KBM-7 (cell line): Measurements from ENCODE around the gene ELP1.

Experiments used
- DNase-seq: peaks from one replicate; pipeline ENCODE4 v3.0.0-alpha.2; 2015
- in situ Hi-C: fragments of 300-500 bp; cut with MboI; formaldehyde crosslinking; loops from 2 replicates; pipeline ENCODE4 v1.14.3; 2020; ENCODE audit warnings: low sequenced_read_pairs, low pct_unique_long_range_greater_than_20kb, mixed read lengths

The ELP1 gene

DNA sequence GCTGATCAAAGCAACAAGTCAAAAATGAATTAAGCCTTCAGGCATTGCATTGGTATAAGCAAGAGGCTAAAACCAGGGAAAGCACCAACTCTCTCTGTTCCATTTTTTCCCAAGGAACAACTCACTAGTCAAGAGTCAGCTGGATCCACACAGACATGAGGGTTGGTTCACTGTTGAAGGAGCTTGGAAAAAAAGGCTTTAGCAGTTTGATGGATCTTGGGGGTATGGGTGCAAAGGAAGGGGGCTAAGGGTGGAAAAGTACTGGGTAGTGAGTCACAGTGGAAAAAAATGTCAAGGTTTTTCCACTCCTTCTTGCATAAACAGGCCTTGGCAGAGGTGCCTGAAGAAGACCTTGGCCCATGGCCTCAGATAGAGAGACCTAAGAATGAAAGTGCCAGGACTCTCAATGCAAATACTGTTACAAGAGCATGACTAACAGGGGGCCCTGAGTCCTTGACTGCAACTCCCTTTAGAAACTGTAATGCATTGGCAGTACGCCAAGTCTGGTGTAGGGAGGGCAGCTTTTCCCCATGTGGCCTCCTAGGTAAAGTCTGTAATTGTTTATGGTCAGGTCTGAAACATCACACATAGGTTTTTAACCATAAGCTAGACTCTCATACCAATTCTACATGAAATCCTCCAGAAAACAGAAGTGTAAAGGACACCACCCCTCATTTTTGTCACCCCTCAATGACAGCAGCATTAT lies 48.1 kb downstream of the ELP1 start:
- DNase-seq, result peak; percentile 18
- in situ Hi-C loops, result no loop called here

DNA sequence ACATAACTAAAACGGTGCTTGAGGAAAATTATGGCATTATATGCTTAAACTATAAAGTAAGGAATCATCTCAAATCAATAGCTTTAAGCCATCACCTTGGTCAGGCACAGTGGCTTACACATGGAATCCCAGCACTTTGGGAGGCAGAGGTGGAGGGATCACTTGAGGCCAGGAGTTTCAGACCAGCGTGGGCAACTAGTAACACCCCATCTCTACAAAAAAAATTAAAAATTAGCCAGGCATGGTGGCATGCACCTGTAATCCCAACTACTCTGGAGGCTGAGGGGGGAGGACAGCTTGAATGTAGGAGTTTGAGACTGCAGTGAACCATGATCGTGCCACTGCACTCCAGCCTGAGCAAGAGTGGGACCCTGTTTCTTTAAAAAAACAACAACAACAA lies 49.2 kb downstream of the ELP1 start:
- DNase-seq, result no peak
- in situ Hi-C loops, result no loop called here

DNA sequence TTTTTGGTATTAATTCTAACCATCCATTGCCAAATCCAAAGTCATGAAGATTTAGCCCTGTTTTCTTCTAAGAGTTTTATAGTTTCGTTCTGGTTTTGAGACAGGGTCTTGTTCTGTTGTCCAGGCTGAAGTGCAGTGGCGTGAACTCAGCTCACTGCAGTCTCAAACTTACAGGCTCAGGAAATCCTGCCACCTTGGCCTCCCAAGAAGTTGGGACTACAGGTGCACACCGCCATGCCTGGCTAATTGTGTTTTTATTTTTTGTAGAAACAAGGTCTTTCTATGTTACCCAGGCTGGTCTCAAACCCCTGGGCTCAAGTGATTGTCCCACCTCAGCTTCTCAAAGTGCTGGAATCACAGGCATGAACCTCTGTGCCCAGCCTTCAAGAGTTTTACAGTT lies 50.8 kb downstream of the ELP1 start:
- DNase-seq, result no peak
- in situ Hi-C loops, result no loop called here

DNA sequence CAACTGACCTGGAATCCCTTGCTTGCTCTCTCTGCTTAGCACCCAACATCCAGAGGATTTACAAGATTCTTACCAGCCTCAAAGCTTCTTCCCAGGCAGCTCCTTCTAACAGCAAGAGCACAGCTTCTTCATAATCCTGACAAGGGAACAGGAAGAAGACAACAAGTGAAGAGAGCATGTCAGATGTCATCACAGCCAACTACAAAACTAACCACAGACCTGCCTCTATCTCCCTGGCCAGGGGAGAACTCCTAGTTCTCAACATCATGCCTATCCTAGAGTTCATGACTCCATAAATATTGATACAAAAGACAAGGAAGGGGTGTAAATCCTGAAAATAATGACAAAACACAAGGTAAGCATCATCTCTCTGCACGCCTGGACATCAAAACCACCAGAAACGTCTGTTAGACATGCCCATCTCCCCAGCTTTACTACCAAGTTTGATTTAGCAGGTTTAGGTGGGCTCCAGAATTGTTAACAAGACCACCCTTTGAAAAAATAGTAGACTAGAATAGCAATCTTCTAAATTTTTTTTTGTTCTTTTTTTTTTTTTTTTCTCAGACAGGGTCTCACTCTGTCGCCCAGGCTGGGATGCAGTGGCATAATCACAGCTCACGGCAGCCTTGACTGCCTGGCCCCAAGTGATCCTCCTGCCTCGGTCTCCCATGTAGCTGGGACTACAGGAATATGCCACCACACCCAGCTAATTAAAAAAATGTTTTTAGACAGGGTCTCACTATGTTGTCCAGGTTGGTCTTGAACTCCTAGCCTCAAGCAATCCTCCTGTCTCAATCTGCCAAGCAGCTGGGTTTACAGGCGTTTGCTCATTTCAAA lies 51.7 kb downstream of the ELP1 start:
- no peak for DNase-seq
- in situ Hi-C loops, result no loop called here

DNA sequence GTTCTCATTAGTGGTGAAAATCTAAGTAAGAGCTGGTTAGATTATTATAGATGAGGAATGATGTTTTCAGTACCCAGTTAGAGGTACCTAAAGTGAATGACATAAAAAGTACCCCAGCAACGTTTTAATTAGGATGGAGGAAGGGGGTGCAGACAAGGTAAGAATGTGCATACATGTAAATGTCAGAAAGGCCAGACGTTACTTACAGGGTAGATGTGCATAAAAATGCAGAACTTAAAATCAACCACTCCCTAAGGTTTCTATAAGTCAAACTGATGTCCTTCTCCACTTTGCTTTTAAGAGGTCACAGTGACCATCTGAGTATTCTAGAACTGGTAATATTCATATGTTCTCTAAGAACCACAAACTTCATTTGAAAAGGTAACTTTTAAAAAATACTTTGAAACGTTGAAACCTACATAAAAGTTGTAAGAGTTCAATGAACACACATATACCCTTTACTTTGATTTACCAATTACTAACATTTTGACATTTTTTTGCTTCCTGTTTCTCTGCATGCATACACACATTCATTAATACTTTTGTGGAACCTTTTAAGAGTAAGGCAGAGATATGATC lies 53.1 kb downstream of the ELP1 start:
- in situ Hi-C loops, result no loop called here
- no peak for DNase-seq

DNA sequence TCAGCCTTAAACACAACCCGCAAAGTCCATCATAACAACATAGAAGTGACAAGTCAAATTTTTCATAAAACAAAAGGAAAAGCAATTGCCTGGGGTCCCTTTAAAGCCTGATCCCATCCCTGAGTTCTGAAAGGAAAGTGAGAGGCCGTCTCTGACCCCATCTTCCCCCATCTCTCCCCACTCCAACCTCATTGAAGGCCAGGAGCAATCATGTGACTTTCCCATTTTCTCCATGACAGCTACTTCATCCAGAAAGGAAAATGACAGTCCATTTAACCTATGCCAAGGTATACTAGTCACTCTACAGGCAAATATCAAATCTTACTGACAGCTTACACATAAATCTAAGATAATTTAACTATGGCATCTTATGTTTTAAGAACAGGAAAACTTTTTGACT lies 56.4 kb downstream of the ELP1 start:
- in situ Hi-C loops, result no loop called here
- DNase-seq, result no peak

DNA sequence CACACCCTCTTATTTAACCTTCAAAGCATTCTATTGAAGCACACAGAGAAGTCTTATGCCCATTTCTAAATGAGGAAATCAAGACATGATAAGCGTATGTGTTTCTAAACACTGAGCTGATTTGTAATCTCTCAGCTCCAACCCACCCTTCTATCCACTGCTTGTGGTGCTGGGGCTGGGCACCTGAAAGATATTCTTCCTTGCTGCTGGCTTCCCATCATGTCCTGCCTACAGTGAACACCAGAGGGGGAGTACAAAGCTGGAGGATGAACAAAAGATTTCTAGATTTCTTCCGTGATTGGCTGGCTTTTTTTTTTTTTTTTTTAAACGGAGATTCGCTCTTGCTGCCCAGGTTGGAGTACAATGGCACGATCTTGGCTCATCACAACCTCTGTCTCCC lies 57.5 kb downstream of the ELP1 start:
- in situ Hi-C loops, result no loop called here
- DNase-seq, result no peak

DNA sequence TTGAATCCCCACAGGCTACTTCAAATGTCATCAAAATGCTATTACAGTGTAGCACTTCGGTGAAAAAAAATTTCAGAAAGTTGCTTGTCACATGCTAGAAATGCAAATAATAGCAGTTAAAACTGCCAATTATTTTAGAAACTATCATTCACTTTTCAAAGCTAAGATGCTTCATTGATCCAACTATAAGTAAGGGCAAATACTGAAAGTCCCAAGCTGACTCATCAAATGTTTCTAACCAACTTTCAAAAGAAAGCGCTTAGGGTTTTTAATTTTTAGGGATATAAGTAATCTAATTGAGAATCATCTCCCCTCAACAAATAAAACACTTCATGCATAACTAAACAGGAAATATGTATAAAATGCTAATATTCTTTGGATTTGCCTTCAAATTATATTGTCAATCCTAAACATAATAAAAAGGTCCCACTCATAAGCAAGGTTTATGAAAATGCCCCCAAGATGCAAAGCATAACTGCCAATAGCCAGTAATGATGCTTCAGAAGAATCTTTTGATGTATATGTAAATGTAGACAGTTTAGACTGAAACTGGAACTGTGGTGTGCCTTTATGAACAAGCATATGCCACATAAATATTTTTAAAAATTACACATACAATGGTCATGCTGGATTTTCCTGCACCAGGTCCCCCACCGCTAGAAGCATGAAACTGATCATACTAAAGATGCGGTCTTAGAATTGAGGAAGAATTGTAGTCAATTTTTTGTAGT lies 59.7 kb downstream of the ELP1 start:
- in situ Hi-C loops, result no loop called here
- no peak for DNase-seq

DNA sequence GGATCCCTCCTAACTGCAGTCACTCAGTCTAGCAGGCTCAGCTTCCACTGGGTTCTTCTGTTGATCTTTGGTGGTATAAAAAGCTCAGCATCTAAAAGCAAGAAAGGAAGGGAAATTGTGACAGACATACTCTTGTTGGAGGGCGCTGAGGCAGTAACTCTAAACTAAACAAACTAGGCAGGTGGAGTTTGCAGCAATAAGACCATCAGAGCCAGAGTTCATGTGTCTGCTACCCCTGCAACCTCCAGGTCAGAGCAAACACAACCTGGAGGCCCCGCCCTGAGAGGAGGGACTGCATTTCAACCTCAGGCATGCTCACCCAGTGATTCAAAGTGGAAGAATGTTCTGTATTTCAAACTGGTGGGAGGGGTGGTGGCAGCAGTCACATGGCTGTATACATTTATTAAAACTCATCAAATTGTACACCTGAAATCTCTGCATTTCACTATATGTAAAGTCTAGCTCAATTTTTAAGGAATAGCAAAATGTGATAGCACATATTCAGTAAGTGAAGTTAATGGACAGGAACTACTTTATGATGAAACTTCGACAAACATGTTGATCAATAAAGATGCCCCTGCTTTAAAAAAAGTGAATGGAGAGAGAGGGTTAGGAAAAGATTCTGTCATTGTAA lies 64.7 kb downstream of the ELP1 start:
- in situ Hi-C loops, result no loop called here

DNA sequence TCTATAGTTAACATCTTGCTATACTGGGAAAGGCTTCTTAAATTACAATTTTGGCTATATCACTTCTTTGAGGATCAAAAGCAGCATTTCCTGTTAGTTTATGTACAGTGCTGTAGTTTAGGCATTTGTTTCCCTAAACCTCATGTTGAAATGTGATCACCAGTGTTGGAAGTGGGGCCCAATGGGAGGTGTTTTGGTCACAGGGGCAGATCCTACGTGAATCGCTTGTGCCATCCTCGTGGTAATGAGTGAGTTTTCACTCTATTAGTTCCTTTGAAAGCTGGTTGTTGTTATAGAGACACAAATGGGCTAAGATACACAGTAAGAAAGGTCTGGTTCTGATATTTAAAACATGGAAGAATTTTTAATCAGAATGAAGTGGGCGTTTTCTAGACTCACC lies 66.1 kb downstream of the ELP1 start:
- no peak for DNase-seq
- in situ Hi-C loops, result no loop called here

More for the DNA sequence above, 64.7 kb downstream of the ELP1 start:
- no peak for DNase-seq

DNA sequence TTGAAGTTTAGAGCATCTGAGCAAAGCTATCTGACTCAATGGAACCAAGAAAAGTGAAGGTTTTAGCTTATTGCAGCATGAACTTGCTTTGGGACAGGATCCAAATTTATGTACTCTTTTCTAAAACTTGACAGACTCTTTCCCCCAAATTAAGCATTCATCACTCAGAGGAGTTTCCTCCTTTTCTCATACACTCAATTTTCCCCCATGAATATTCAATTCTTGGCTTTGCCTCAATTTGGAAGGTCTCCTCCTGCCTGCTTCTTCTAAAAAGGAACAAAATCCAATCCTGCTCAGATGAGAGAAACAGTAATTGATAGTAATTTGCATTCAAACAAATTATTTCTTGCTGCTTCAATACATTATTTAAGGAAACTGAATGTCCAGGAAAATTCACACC lies 66.8 kb downstream of the ELP1 start:
- no peak for DNase-seq
- in situ Hi-C loops, result no loop called here

DNA sequence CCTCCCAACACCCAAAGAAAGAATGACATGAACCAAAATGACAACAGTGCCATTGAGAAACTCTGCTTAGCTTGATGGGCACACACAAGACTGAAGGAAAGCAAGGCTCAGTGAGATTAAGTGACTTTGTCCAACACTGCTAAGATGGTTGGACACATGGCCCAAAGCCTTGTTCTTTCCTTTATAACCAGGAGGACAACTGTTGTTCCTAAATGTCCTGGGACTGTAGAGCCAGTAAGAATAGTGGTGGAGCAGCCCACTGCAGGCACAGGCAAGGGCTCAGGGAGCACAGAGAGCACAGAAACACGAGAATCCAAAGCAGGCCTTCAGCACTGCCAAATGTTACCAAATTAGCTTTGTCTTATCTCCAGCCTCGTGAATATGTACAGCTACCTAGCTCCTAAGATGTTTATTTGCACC lies 67.9 kb downstream of the ELP1 start:
- in situ Hi-C loops, result no loop called here
- no peak for DNase-seq

DNA sequence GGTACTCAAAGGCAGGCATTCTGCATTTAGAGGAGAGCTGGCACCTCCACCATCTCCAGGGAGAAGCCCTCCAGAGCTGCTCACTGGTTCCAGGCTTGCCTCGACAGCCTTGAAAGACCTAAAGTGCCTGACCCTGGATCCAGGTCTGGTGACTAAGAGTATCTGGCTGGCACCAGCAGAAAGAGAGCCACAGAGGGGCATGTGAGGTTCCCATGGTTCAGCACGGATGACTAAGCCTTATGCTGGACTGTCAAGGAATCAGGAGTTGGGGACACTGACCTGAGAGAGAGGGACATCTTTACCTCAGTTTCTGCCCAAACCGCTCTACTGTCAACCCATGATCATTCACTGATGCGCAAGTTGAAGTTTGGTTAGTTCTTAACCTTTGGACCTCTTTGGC lies 68.9 kb downstream of the ELP1 start:
- DNase-seq, result no peak
- in situ Hi-C loops, result no loop called here

DNA sequence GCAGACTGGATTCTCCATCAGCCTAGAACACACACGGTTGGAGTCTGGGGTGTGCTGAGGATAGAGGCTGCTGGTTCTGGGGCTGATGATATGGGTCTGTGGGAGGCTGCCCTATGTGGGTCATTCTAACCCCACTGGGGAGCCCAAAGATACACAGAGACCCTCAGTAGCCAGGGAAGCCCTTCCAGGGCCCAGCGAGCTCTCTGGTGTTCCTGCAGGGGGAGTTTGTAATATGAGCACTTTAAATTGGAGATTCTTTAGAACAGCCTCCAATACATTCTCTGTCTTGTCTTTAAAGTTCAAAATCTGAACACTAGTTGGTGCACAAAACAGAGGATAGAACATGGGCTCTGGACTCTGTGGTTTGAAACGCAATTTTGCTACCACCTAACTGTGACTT lies 69.5 kb downstream of the ELP1 start:
- no peak for DNase-seq
- in situ Hi-C loops, result no loop called here

DNA sequence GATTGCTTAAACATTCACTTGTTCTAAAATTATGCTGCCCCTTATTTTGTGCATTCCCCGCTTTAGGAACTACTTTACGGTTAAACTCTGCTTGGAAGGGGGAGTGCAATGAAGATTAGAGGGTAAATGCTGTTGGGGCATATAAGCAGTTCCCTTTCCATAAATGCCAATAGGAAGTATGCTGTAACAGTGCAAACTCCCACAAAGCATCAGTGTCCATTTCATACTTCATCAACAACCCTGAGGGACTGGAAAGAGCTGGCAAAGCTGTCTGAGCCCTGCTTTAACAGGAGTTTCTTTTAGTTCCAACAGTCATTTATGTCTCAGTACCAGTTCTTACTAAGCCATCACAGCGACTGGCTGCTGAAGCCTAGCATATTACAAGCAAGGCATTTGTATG lies 70.0 kb downstream of the ELP1 start:
- no peak for DNase-seq
- in situ Hi-C loops, result no loop called here

DNA sequence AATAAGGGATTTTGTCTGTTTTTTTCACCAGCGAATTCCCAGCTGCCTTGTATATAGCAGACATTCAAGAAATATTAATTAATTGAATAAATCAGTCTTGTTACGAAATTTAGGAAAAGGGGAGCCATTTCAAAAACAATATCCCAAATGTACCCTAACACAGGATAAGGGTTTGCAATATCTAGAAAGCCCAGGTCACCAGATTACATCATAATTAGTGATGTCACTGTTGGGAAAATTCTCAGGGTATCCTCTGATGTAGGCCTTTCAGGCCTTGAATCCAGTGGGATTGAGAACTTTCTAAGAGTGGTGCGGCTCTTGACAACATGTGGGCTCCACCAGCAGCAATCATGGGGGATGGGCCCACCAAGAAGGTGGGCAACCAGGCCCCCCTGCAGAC lies 71.9 kb downstream of the ELP1 start, which contains the start of gene ACTL7A:
ACTL7A (plus strand) TSS at position 270 of the 400 bp plus-strand sequence; CDS start at position 327, 57 bp downstream.
- DNase-seq, result no peak
- in situ Hi-C loops, result no loop called here

DNA sequence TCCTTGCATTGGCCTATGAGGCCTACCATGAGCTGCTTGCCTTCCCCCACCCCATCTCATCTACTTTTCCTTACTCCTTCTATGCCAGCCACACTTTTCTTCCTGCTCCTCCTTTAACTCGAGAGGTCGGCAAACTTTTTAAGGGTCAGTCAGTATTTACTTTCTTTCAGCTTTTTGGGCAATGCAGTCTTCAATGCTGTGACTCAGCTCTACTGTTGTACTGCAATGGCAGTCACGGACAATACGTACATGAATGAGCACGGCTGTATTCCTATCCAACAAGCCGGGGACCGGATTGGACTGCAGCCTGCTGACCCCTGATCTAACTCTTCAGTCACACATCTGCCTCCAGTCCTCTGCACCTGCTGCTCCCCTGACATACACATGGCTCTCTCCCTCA lies 72.5 kb downstream of the ELP1 start:
- in situ Hi-C loops, result no loop called here

DNA sequence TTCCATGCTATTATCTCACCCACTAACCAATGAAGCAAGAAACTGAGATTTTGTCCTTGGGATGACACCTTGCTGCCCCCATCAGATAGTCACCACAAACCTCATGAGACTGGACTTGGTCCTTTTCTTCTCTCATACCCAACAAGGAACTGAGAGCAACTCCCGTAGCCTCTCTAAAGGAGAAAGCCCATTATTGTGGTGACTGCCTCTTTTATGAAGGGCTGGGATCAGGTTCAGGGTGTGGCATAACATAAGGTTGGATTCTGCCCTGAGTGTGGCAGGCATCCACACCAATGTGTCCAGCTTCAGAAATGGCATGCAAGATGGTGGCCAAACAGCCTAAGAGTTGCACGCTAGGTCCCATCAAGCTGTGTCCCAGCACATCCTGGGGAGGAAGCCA lies 73.2 kb downstream of the ELP1 start:
- in situ Hi-C loops, result no loop called here
- no peak for DNase-seq

More for the DNA sequence above, 72.5 kb downstream of the ELP1 start:
- no peak for DNase-seq

DNA sequence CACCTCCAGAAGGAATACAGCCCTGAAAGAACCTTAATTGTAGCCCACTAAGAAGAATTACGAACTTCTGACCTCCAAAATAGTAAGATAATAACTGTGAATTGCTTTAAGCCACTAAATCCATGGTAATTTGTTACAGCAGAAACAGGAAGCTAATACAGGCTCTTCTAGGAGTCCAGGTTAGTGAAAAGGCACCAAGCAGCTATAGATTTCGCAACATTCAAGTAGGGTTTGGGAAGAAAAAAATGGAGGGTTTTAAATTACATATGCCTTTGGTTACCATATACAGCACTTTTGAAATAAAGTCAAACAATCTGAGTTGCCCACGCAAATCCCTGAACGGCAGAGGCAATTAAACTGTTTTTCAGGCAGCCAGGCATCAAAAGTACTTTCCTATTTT lies 73.6 kb downstream of the ELP1 start:
- peak; percentile 32 for DNase-seq
- in situ Hi-C loops, result no loop called here
